ENCODE data around the gene SPATA2L. TPM values are rescaled to one million over a fixed set of nuclear protein-coding genes. Genes with fewer than 3 reads are reported as not detected.

The SPATA2L gene
- total RNA-seq, 1 experiment from 2014 or later: 12.7 TPM

DNA sequence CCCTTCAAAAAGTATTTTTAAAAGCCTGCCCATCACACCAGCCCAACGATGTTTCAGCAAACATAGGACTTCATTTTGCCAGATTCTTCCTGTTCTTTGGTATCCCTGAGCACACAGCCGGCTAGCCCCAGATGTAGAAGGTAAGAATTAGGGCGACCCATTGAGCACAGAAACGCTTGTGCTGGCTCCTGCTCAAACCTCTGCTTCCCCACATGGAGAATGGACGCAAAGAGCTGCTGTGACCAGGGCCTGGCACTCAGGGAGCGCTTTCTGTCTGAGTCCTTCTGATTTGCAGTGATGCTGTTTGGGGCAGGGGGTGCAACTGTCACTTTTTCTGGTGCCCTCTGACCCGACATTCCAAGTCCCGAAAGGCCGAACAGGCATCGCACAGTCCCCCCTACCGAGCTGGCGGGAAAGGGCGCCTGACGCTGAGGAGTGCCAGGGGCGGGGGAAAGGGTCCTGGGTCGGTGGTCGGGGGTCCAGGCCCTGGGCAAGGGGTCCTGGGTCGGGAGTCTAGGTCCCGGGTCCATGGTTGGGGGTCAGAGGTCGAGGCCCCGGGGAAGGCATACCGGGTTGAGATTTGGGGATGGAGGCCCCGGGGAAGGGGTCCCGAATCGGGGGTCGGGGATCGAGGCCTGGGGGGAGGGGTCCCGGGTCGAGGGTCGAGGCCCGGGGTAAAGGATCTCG is 44.9 kb downstream of the SPATA2L start:
- H3K27ac ChIP-seq (ENCODE audit: low read length): peak overlapping the region; percentile 59
- POLR2A ChIA-PET: interaction anchor here (0.6 to 0.9 kb wide), 3 partner anchors 8 to 56 kb away, joined by 3 to 11 read pairs (median 9); no protein-coding TSS in a partner anchor
- no TSS peak for BruUV-seq (replicated peaks)
- no peaks in the 10 kb centered on the region for H3K4me1 ChIP-seq (ENCODE audit: control insufficient read depth, insufficient read depth, low read length)
- no peak for TF ChIP-seq TCF7L2 (IDR thresholded peaks at IDR 0.05; ENCODE audit: low read depth, low read length)
- H3K36me3 ChIP-seq (ENCODE audit: control insufficient read depth, insufficient read depth, low read length): peaks cover 18% of the 10 kb centered on the region
- peak overlapping the region; percentile 92 to 96 for H3K4me3 ChIP-seq (ENCODE audit: low read depth in 2 of 2, low read length in 2 of 2)
- H3K9me3 ChIP-seq (ENCODE audit: control insufficient read depth, insufficient read depth, low read depth, low read length): no peaks in the 10 kb centered on the region
- ATAC-seq: no peak
- no peaks in the 10 kb centered on the region for H3K27me3 ChIP-seq (ENCODE audit: control insufficient read depth, insufficient read depth, low read length)
- CTCF ChIA-PET: interaction anchor here (0.6 kb wide), 1 partner anchor 98 kb away, joined by 10 read pairs; no protein-coding TSS in a partner anchor
- in situ Hi-C loops (cut with HindIII; ENCODE audit: low pct_unique_long_range_greater_than_20kb, low sequenced_read_pairs) (no loop called here), intact Hi-C loops (cut with micrococcal nuclease; ENCODE audit: unreplicated experiment) (no loop called here)
- DNase-seq (ENCODE audit: low read depth, low spot score): no peak

- TF ChIP-seq SIN3A (IDR thresholded peaks at IDR 0.05; ENCODE audit: borderline replicate concordance, insufficient read depth, low read depth, low read length) (no peak), POLR2AphosphoS5 (IDR thresholded peaks at IDR 0.05; ENCODE audit: low read depth, low read length) (no peak), REST (IDR thresholded peaks at IDR 0.05; ENCODE audit: insufficient read depth in 1 of 2, low read depth in 2 of 2, low read length in 1 of 2) (no peak), TCF7L2 (IDR thresholded peaks at IDR 0.05; ENCODE audit: low read depth, low read length) (no peak)
- TF ChIP-seq, protein P1, sequence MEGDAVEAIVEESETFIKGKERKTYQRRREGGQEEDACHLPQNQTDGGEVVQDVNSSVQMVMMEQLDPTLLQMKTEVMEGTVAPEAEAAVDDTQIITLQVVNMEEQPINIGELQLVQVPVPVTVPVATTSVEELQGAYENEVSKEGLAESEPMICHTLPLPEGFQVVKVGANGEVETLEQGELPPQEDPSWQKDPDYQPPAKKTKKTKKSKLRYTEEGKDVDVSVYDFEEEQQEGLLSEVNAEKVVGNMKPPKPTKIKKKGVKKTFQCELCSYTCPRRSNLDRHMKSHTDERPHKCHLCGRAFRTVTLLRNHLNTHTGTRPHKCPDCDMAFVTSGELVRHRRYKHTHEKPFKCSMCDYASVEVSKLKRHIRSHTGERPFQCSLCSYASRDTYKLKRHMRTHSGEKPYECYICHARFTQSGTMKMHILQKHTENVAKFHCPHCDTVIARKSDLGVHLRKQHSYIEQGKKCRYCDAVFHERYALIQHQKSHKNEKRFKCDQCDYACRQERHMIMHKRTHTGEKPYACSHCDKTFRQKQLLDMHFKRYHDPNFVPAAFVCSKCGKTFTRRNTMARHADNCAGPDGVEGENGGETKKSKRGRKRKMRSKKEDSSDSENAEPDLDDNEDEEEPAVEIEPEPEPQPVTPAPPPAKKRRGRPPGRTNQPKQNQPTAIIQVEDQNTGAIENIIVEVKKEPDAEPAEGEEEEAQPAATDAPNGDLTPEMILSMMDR (IDR thresholded peaks at IDR 0.05): no peak
- ATAC-seq (no peak), DNase-seq (ENCODE audit: low read depth, low spot score) (no peak)
- intact Hi-C loops (cut with micrococcal nuclease; ENCODE audit: unreplicated experiment): no loop called here
- Histone ChIP-seq H3K27ac (ENCODE audit: low read length) (no peak overlapping the region), H3K27me3 (ENCODE audit: control insufficient read depth, insufficient read depth, low read length) (no peaks in the 10 kb centered on the region), H3K4me3 (ENCODE audit: low read depth in 2 of 2, low read length in 2 of 2) (no peak overlapping the region), H3K4me1 (ENCODE audit: control insufficient read depth, insufficient read depth, low read length) (no peaks in the 10 kb centered on the region), H3K36me3 (ENCODE audit: control insufficient read depth, insufficient read depth, low read length) (peaks cover 18% of the 10 kb centered on the region; the same call in 1 of the 2 replicates), H3K9me3 (ENCODE audit: control insufficient read depth, insufficient read depth, low read depth, low read length) (no peaks in the 10 kb centered on the region)
- ChIA-PET CTCF (interaction anchor here (0.7 kb wide), 1 partner anchor 216 kb away, joined by 3 read pairs; no protein-coding TSS in a partner anchor), POLR2A (no interaction called here)
- in situ Hi-C loops (cut with HindIII; ENCODE audit: low pct_unique_long_range_greater_than_20kb, low sequenced_read_pairs): no loop called here
- TSS peak; percentile 69 for BruUV-seq (replicated peaks)
Measured at GRCh38 chr16:89655062-89655643, 46.4 kb downstream of the SPATA2L start.

Data from Panc1 (cell line).